GM23338 (cell line): ENCODE results near the gene ROCK2. TPM values are rescaled to one million over a fixed set of nuclear protein-coding genes. Genes with fewer than 3 reads are reported as not detected.

Experiments
- ATAC-seq: fragments of 200-7000 bp; cut with Tn5 transposase; 3 replicates; pipeline ENCODE4 v1.9.1; 2020
- DNase-seq: peaks from one replicate; pipeline ENCODE4 v3.0.0-alpha.2; 2015; ENCODE audit warnings: low spot score
- H2AFZ ChIP-seq: fragments of 200-600 bp; sonication (generic); 2 replicates; pipeline ENCODE4 v1.8.0; 2016; ENCODE audit warnings: antibody characterized with exemption, mild to moderate bottlenecking, moderate library complexity
- H3F3A ChIP-seq: fragments of 200-600 bp; sonication (generic); replicated peaks from 2 replicates; pipeline ENCODE4 v1.8.0; 2017; ENCODE audit warnings: antibody characterized with exemption, mixed run types, low read depth
- H3K27ac ChIP-seq: fragments of 200-600 bp; sonication (generic); 2 replicates; pipeline ENCODE4 v1.6.1; 2016; ENCODE audit warnings: low read depth
- H3K27me3 ChIP-seq: fragments of 200-600 bp; sonication (generic); 2 replicates; pipeline ENCODE4 v1.8.0; 2016; ENCODE audit warnings: mild to moderate bottlenecking, mixed run types, moderate library complexity; ENCODE audit not compliant: insufficient read depth
- H3K36me3 ChIP-seq: fragments of 200-600 bp; sonication (generic); 2 replicates; pipeline ENCODE4 v1.8.0; 2016; ENCODE audit warnings: mild to moderate bottlenecking; ENCODE audit not compliant: insufficient read depth
- H3K4me1 ChIP-seq: fragments of 200-600 bp; sonication (generic); 2 replicates; pipeline ENCODE4 v1.8.0; 2016; ENCODE audit warnings: mild to moderate bottlenecking, moderate library complexity; ENCODE audit not compliant: insufficient read depth
- H3K4me2 ChIP-seq: fragments of 200-600 bp; sonication (generic); 2 replicates; pipeline ENCODE4 v1.7.1; 2017; ENCODE audit warnings: mixed run types
- H3K4me3 ChIP-seq: fragments of 200-600 bp; sonication (generic); 2 replicates; pipeline ENCODE4 v1.6.1; 2016; ENCODE audit warnings: mixed run types
- H3K79me2 ChIP-seq: fragments of 200-600 bp; sonication (generic); replicated peaks from 2 replicates; pipeline ENCODE4 v1.8.0; 2017; ENCODE audit warnings: mild to moderate bottlenecking; ENCODE audit not compliant: insufficient read depth
- H3K9me2 ChIP-seq: fragments of 200-600 bp; sonication (generic); 2 replicates; pipeline ENCODE4 v1.8.0; 2017; ENCODE audit not compliant: insufficient read depth
- H4K20me1 ChIP-seq: fragments of 200-600 bp; sonication (generic); replicated peaks from 2 replicates; pipeline ENCODE4 v1.8.0; 2017; ENCODE audit warnings: mild to moderate bottlenecking; ENCODE audit not compliant: insufficient read depth
- H3K27ac Mint-ChIP-seq: 2 replicates; pipeline ENCODE4 v1.8.0; 2020; ENCODE audit warnings: inconsistent platforms, mild to moderate bottlenecking, moderate library complexity, mixed read lengths
- H3K27me3 Mint-ChIP-seq: 3 replicates; pipeline ENCODE4 v1.8.0; 2022; ENCODE audit warnings: low read depth, mild to moderate bottlenecking, moderate library complexity, mixed read lengths, inconsistent platforms; ENCODE audit not compliant: insufficient read depth, poor library complexity
- H3K36me3 Mint-ChIP-seq: 3 replicates; pipeline ENCODE4 v1.8.0; 2021; ENCODE audit warnings: low read depth, mild to moderate bottlenecking, inconsistent platforms, moderate library complexity, mixed read lengths
- H3K4me1 Mint-ChIP-seq: 3 replicates; pipeline ENCODE4 v1.8.0; 2020; ENCODE audit warnings: mild to moderate bottlenecking, inconsistent platforms, mixed read lengths
- H3K4me3 Mint-ChIP-seq: 3 replicates; pipeline ENCODE4 v1.8.0; 2021; ENCODE audit warnings: moderate library complexity, mild to moderate bottlenecking, inconsistent platforms, mixed read lengths
- H3K9me3 Mint-ChIP-seq: 3 replicates; pipeline ENCODE4 v1.8.0; 2020; ENCODE audit warnings: moderate library complexity, mild to moderate bottlenecking, inconsistent platforms, mixed read lengths
- CTCF ChIP-seq, 2 experiments: fragments of 200-600 bp in 1 of 2; sonication (generic) in 1 of 2; conservative IDR thresholded peaks; 2 replicates each; pipeline versions ENCODE4 v1.5.1 to v1.6.1; 2016 to 2017; ENCODE audit warnings: antibody characterized with exemption in 2 of 2, low read depth in 2 of 2, mild to moderate bottlenecking in 2 of 2, moderate library complexity in 1 of 2
- ETS1 ChIP-seq: IDR thresholded peaks from 2 replicates; pipeline ENCODE4 v1.6.1; 2016; ENCODE audit warnings: antibody characterized with exemption
- EZH2 ChIP-seq: fragments of 200-600 bp; sonication (generic); IDR thresholded peaks from one replicate; pipeline ENCODE4 v1.8.0; 2017; ENCODE audit warnings: antibody characterized with exemption, mild to moderate bottlenecking, low read depth; ENCODE audit not compliant: unreplicated experiment
- NANOG ChIP-seq: IDR thresholded peaks from 2 replicates; pipeline ENCODE4 v1.6.1; 2016; ENCODE audit warnings: antibody characterized with exemption, borderline replicate concordance
- POLR2AphosphoS5 ChIP-seq: IDR thresholded peaks from 2 replicates; pipeline ENCODE4 v1.6.1; 2016; ENCODE audit warnings: antibody characterized with exemption, low read depth
- REST ChIP-seq: IDR thresholded peaks from one replicate; pipeline ENCODE4 v1.6.1; 2018; ENCODE audit warnings: antibody characterized with exemption; ENCODE audit not compliant: unreplicated experiment
- STAT1 ChIP-seq: IDR thresholded peaks from one replicate; pipeline ENCODE4 v1.6.1; 2016; ENCODE audit warnings: antibody characterized with exemption; ENCODE audit not compliant: unreplicated experiment
- ZNF114 ChIP-seq: fragments of 250-450 bp; sonication (Bioruptor Pico); IDR thresholded peaks from 2 replicates; pipeline ENCODE4 v1.5.0; 2020; ENCODE audit warnings: mild to moderate bottlenecking, moderate library complexity
- ZNF462 ChIP-seq: fragments of 250-450 bp; sonication (Bioruptor Pico); IDR thresholded peaks from 2 replicates; pipeline ENCODE4 v1.5.0; 2020; ENCODE audit warnings: mild to moderate bottlenecking, moderate library complexity
- polyA plus RNA-seq: library from polyadenylated mRNA; unstranded; fragments of >200 nt; fragmentation: Nextera tagmentation; extraction: Ambion mirVana; gene quantifications from 2 replicates; pipeline ENCODE4 v1.2.1, GENCODE V29; 2016
- total RNA-seq: library from RNA; depleted of rRNA; stranded (reverse); fragments of >200 nt; shearing (Covaris generic); gene quantifications from 2 replicates; pipeline ENCODE4 v1.2.3, GENCODE V29; 2014

ROCK2 gene
- total and polyA plus RNA-seq, 2 experiments from 2014 or later = 16.4 to 28.0 TPM

GRCh38 chr2:11375025-11375688, 30.7 kb upstream of the ROCK2 start (continued):
- TF ChIP-seq ETS1 (no peak), POLR2AphosphoS5 (no peak), EZH2 (no peak), CTCF (conservative IDR thresholded peaks at IDR 0.05; ENCODE audit: low read depth in 2 of 2) (no peak), REST (no peak), ZNF114 (CRISPR knock-in tag) (no peak)

GRCh38 chr2:11373096-11373495, 28.7 kb upstream of the ROCK2 start:
- H3K4me3 ChIP-seq = no peak overlapping the region
- DNase-seq (no peak), ATAC-seq (no peak)
- TF ChIP-seq POLR2AphosphoS5 = no peak
- no peak for TF ChIP-seq NANOG
- no peak for TF ChIP-seq ZNF462 (CRISPR knock-in tag)
- TF ChIP-seq ETS1 = no peak
- no peak for TF ChIP-seq STAT1

More at GRCh38 chr2:11373096-11373495, 28.7 kb upstream of the ROCK2 start:
- H3K27me3 ChIP-seq = no peaks in the 10 kb centered on the region
- H3K36me3 Mint-ChIP-seq = no peaks in the 10 kb centered on the region; the same call in 2 of the 3 replicates
- H2AFZ ChIP-seq = no peak overlapping the region
- no peaks in the 10 kb centered on the region for H4K20me1 ChIP-seq
- no peak overlapping the region for H3K27ac ChIP-seq
- H3K79me2 ChIP-seq = no peaks in the 10 kb centered on the region
- H3K27ac Mint-ChIP-seq = no peak overlapping the region
- no peaks in the 10 kb centered on the region for H3F3A ChIP-seq
- H3K4me1 Mint-ChIP-seq = peaks cover 16% of the 10 kb centered on the region
- H3K4me1 ChIP-seq = peaks cover 9% of the 10 kb centered on the region; the same call in 1 of the 2 replicates
- no peaks in the 10 kb centered on the region for H3K9me3 Mint-ChIP-seq
- H3K27me3 Mint-ChIP-seq = peaks cover 4% of the 10 kb centered on the region
- H3K9me2 ChIP-seq = no peaks in the 10 kb centered on the region
- no peak overlapping the region for H3K4me2 ChIP-seq
- H3K36me3 ChIP-seq = no peaks in the 10 kb centered on the region
- no peak overlapping the region for H3K4me3 Mint-ChIP-seq
